Measurements from ENCODE around the gene PREX1.

Gene PREX1

GRCh38 chr20:48681201-48681872 lies 146.5 kb downstream of the PREX1 start:
- Histone ChIP-seq H3K27me3 (no peaks in the 10 kb centered on the region), H3K36me3 (peaks cover 5 to 36% (median 25%) of the 10 kb centered on the region in 3 donors), H3K27ac (peak overlapping the region in 1 of 2 donors; percentile 70), H3K9me3 (no peaks in the 10 kb centered on the region), H3K4me1 (peaks cover 7 to 48% (median 45%) of the 10 kb centered on the region in 4 donors), H3K4me3 (no peak overlapping the region)
- intact Hi-C loops (cut with DNase I; ENCODE audit: low total_unique reads), result no loop called here
- no peak for DNase-seq
- no peak for TF ChIP-seq CTCF (IDR thresholded peaks at IDR 0.05)

- no peaks in the 10 kb centered on the region for H3K9me3 ChIP-seq
- peaks cover 7 to 41% (median 38%) of the 10 kb centered on the region in 4 donors for H3K4me1 ChIP-seq
- H3K27ac ChIP-seq, result no peak overlapping the region
- TF ChIP-seq CTCF (IDR thresholded peaks at IDR 0.05), result no peak
- peaks cover 5 to 42% (median 29%) of the 10 kb centered on the region in 3 donors for H3K36me3 ChIP-seq
- no peak for DNase-seq
- no peaks in the 10 kb centered on the region for H3K27me3 ChIP-seq
- intact Hi-C loops (cut with DNase I; ENCODE audit: low total_unique reads), result no loop called here
- H3K4me3 ChIP-seq, result no peak overlapping the region
Measured at GRCh38 chr20:48680650-48681049, 147.1 kb downstream of the PREX1 start.

- Histone ChIP-seq H3K27me3 (no peaks in the 10 kb centered on the region), H3K9me3 (no peaks in the 10 kb centered on the region), H3K36me3 (peaks cover 5 to 42% (median 29%) of the 10 kb centered on the region in 3 donors), H3K4me1 (peaks cover 7 to 31% (median 28%) of the 10 kb centered on the region in 4 donors), H3K27ac (no peak overlapping the region), H3K4me3 (no peak overlapping the region)
- no peak for DNase-seq
- intact Hi-C loops (cut with DNase I; ENCODE audit: low total_unique reads), result no loop called here
- TF ChIP-seq CTCF (IDR thresholded peaks at IDR 0.05), result no peak
Measured at GRCh38 chr20:48679599-48679998, 148.2 kb downstream of the PREX1 start.

- Histone ChIP-seq H3K4me3 (no peak overlapping the region), H3K9me3 (no peaks in the 10 kb centered on the region), H3K4me1 (peaks cover 7 to 25% (median 22%) of the 10 kb centered on the region in 4 donors), H3K36me3 (peaks cover 5 to 42% (median 29%) of the 10 kb centered on the region in 3 donors), H3K27me3 (no peaks in the 10 kb centered on the region), H3K27ac (no peak overlapping the region)
- intact Hi-C loops (cut with DNase I; ENCODE audit: low total_unique reads), result no loop called here
- DNase-seq, result no peak
- TF ChIP-seq CTCF (IDR thresholded peaks at IDR 0.05), result no peak
Measured at GRCh38 chr20:48679011-48679410, 148.8 kb downstream of the PREX1 start.

GRCh38 chr20:48678421-48678820 lies 149.4 kb downstream of the PREX1 start:
- no peak overlapping the region for H3K27ac ChIP-seq
- no peak for TF ChIP-seq CTCF (IDR thresholded peaks at IDR 0.05)
- no peak overlapping the region for H3K4me3 ChIP-seq
- peaks cover 5 to 19% (median 17%) of the 10 kb centered on the region in 4 donors for H3K4me1 ChIP-seq
- intact Hi-C loops (cut with DNase I; ENCODE audit: low total_unique reads), result no loop called here
- peaks cover 5 to 42% (median 29%) of the 10 kb centered on the region in 3 donors for H3K36me3 ChIP-seq
- H3K27me3 ChIP-seq, result no peaks in the 10 kb centered on the region
- no peak for DNase-seq
- H3K9me3 ChIP-seq, result no peaks in the 10 kb centered on the region
